OCI-M2 (cell line): Measurements from ENCODE around the gene CEACAM4.
"Not testable (repeated sequence)": the region's sequence is repeated elsewhere in the genome, so short reads cannot be mapped to it uniquely, and the experiment has no call there.

ENCODE experiments used
- DNase-seq: peaks from one replicate; lab custom pipeline; 2025; ENCODE audit not compliant: unreplicated experiment; lab: John Stamatoyannopoulos, UW

CEACAM4 gene

GRCh38 chr19:41586064-41586463 is 40.8 kb downstream of the CEACAM4 start:
- no peak for DNase-seq

DNA sequence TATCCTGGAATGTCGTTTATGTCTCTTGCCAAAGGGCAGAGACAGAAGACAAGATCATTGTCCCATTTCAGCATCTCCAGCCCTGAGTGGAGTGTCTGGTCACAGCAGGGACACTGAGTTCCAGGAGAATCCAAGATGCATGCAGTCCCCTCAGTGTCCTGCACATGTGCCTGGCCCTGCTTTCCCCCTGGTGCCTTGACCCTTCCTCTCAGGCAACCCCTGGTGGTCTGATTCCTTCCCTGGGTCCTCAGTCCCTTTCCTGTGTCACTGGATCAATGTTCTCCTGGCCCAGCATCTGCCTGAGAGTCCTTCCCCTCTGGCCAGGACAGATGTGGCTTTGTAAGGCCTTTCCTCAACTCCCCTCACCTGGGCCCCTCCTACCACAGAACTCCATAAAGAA is 41.9 kb downstream of the CEACAM4 start:
- no peak for DNase-seq

DNA sequence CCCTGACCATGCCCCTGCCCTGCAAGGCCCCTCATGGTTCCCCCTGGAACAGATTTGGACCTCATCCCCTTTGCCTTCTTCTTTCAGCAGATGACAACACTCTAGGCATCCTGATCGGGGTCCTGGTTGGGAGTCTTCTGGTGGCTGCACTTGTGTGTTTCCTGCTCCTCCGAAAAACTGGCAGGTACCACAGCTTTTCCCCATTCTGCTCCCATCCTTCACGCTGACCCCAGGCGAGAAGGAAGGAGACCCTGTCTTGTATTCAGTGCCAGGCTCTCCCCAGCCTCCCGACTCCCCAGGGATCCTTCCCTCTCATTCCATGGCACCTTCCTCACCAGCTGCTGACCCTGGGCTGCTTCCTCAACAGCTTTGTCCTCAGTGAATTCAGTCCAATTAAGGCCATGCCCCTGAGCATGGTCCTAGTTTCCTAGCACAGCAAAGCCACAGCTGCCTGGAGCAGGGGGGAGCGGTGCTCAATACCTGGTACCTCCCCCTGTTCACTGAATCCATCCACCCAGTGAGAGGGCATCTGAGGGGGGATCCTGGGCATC is 42.5 kb downstream of the CEACAM4 start:
- DNase-seq: no peak

- DNase-seq: not testable (repeated sequence)
These were observed 44.2 kb downstream of the CEACAM4 start for GRCh38 chr19:41582577-41583182.

DNA sequence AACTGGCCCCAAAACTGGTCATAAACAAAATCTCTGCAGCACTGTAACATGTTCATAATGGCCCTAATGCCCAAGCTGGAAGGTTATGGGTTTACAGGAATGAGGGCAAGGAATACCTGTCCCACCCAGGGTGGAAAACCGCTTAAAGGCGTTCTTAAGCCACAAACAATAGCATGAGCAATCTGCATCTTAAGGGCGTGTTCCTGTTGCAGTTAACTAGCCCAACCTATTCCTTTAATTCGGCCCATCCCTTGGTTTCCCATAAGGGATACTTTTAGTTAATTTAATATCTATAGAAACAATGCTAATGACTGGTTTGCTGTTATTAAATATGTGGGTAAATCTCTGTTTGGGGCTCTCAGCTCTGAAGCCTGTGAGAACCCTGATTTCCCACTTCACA is 45.8 kb downstream of the CEACAM4 start:
- DNase-seq: not testable (repeated sequence)

DNA sequence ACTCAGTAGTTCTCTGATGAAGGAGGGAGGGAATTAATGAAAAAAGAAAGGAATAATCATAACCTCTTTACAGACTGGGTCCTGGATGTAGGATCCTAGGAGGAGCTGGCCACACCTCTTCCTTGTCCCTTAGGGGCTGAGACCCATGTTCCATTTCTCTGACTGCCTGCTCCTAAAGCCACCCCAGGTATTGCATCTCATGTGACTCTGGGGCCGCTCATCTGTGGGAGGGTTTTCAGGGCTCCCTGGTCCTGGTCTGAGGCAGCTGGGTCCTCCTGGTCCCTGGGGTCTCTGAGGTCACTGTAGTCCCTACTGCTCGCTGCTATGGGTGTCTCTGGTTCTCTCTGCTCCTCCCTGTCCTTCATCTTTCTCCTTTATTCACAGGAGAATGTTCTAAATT is 48.0 kb downstream of the CEACAM4 start:
- no peak for DNase-seq

GRCh38 chr19:41577833-41578232 is 49.0 kb downstream of the CEACAM4 start:
- no peak for DNase-seq

DNA sequence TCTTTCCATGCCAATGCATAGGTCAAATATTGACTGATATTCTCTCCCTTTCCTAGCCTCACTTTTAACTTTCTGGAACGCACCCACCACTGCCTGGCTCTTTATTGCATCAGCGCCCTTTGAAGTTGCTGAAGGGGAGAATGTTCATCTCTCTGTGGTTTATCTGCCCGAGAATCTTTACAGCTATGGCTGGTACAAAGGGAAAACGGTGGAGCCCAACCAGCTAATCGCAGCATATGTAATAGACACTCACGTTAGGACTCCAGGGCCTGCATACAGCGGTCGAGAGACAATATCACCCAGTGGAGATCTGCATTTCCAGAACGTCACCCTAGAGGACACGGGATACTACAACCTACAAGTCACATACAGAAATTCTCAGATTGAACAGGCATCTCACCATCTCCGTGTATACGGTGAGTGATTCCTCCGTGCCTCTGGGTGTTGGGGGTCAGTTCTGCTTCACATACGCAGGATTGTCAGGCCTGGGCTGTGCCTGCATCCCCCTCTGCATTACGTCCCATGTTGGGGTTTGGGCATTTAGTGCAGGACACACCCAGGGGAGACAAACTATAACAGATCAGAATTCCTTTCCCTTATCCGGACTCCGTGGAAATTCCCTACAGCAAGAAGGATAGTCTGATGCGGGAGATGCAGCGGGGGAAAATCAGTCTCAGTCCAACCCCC is 49.6 kb downstream of the CEACAM4 start:
- no peak for DNase-seq

- no peak for DNase-seq
These were observed 50.9 kb downstream of the CEACAM4 start, which contains the start of gene CEACAM21 for GRCh38 chr19:41575998-41576397. TSS of gene CEACAM21 (plus strand) at chr19:41576166. CDS start at chr19:41576275, 109 bp downstream.

GRCh38 chr19:41570639-41571112 is 56.2 kb downstream of the CEACAM4 start:
- DNase-seq: peak; percentile 45

DNA sequence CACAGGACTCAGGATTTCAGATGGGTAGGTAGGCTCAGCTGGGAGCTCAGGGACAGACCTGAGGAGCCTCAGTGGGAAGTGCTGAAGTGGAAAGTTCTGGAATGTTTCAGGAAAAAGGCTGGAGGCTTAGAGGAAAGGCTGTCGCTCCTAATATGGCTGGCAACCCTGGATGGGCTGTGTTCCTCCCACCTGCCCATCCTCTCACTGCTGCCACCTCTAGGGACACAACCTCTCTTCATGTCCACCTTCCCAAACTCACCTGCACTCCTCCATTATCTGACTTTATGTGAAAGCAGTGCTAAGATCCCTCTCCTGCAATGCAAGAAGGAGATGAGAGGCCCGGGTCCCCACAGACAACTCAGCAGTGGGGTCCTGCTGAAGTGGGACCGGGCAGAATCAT is 56.7 kb downstream of the CEACAM4 start:
- no peak for DNase-seq

- no peak for DNase-seq
These were observed 57.3 kb downstream of the CEACAM4 start for GRCh38 chr19:41569481-41570150.
